Melanocyte of skin (primary cell): ENCODE data around the gene AVP. TPM values are rescaled to one million over a fixed set of nuclear protein-coding genes. Genes with fewer than 3 reads are reported as not detected.

ENCODE experiments used
- total RNA-seq, 2 donors: library from RNA; depleted of rRNA; stranded (reverse); fragments of >200 nt; gene quantifications; 2 replicates each; pipeline ENCODE4 v1.2.3, GENCODE V29; 2012

The AVP gene, protein sequence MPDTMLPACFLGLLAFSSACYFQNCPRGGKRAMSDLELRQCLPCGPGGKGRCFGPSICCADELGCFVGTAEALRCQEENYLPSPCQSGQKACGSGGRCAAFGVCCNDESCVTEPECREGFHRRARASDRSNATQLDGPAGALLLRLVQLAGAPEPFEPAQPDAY
- not detected for total RNA-seq

DNA sequence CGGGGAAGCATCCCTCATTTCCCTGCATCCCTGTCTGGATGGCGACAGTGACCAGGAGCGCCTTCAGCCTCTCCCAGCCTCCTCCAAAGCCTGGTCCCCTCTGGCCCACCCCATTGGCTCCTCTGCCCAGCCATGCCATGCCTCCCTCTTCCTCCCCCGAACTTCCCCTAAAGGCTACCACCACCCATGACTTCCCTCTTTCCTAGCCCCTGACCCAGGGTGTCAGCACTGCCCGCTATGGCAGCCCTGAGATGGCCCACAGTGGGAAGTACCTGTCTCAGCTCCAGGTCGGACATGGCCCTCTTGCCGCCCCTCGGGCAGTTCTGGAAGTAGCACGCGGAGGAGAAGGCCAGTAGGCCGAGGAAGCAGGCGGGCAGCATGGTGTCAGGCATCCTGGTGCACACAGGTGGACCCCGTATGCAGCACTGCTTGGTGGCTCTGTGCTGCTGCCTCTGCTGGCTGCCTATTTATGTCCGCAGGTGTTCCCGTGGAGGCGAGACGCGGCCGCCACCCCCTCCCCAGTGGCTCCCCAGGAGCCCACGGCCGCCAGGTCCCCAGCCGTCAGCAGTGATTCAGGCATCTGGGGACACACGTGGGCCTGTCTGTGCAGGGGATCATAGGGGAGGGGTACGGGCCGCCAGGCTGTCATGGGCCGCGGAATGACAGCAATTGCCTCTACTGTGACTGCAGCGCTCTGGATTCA, at the start of gene AVP:
AVP (minus strand) TSS at position 442 of the 703 bp plus-strand sequence; CDS start at position 392, 50 bp downstream.

DNA sequence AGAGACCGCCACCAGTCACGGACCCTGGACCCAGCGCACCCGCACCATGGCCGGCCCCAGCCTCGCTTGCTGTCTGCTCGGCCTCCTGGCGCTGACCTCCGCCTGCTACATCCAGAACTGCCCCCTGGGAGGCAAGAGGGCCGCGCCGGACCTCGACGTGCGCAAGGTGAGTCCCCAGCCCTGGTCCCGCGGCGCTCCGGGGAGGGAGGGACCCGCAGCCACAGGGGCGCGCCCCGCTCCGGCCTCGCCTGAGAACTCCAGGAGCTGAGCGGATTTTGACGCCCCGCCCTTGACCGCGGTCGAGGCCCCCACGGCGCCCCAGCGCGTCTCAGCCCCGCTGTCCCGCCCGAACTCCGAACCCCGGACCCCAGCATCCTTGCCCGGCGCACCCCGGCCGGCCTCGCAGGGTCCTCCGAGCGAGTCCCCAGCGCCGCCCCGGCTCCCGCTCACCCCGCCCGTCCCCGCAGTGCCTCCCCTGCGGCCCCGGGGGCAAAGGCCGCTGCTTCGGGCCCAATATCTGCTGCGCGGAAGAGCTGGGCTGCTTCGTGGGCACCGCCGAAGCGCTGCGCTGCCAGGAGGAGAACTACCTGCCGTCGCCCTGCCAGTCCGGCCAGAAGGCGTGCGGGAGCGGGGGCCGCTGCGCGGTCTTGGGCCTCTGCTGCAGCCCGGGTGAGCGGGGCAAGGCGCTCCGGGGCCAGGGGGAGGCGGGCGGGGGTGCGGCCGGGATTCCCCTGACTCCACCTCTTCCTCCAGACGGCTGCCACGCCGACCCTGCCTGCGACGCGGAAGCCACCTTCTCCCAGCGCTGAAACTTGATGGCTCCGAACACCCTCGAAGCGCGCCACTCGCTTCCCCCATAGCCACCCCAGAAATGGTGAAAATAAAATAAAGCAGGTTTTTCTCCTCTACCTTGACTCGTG, 12.7 kb downstream of the AVP start, which contains the start of gene OXT:
OXT (plus strand) TSS at position 11 of the 920 bp plus-strand sequence; CDS start at position 47, 36 bp downstream.

DNA sequence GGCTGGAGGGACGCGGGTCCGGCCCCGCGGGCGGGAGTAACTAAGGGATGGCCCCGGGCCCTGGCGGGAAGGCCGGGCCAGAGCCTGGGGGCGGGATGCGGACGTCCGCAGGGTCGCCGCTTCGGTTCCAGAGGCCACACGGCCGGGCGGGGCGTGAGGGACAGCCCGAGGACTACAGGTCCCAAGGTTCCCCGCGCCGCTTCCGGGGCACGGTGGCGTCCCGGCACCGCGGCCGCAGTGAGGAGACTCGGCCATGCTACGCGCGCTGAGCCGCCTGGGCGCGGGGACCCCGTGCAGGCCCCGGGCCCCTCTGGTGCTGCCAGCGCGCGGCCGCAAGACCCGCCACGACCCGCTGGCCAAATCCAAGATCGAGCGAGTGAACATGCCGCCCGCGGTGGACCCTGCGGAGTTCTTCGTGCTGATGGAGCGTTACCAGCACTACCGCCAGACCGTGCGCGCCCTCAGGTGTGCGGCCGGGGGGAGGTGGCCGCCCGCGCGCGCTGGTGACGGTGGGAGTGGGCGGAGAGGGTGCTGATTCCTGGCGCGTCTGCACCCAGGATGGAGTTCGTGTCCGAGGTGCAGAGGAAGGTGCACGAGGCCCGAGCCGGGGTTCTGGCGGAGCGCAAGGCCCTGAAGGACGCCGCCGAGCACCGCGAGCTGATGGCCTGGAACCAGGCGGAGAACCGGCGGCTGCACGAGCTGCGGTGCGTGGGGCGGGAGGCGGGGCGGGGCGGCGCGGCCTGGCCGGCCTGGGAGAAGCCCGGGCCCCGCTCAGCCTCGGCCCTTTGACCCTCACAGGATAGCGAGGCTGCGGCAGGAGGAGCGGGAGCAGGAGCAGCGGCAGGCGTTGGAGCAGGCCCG, 38.5 kb downstream of the AVP start, which contains the start of gene MRPS26:
MRPS26 (plus strand) TSS at position 237 of the 861 bp plus-strand sequence; CDS start at position 254, 17 bp downstream.

DNA sequence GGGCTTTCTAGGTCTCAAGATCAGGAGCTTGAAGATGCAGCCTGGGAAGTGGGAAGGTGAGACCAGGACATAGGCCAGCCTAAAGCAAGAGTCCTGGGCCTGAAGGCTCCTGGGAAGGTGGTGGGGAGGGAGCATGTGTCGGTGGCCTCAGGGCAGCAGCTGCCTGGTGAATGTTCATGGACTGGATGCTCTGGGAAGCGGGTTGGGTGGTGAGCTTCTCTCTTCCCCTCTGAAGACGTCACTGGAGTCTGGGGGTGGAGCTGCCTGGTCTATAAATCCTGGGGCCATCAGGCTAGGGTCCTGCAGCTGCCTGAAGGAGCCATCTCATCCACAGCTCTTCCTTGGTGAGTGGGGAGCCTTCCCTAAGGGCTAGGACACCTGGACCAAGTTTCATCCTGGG, 41.2 kb downstream of the AVP start, which contains the start of gene GNRH2:
GNRH2 (plus strand) TSS at position 301 of the 400 bp plus-strand sequence. CDS start 793 bp downstream, outside the sequence.

Other genes starting within 250 kb of the AVP start
- 10 to 100 TPM; 25.6 to 33.4 TPM for gene PCED1A, start 244.1 kb downstream of the AVP start, total RNA-seq
- 10 to 100 TPM; 45.4 to 47.0 TPM for gene VPS16, start 244.0 kb downstream of the AVP start, total RNA-seq
- 10 to 100 TPM; 54.9 to 63.0 TPM for gene PTPRA, start 211.2 kb downstream of the AVP start, total RNA-seq
- gene GNRH2, start 41.1 kb downstream of the AVP start, total RNA-seq = 1 to 10 TPM in 1 of 2 donors, under 1 TPM in 1; 0.67 to 1.0 TPM
- 10 to 100 TPM; 36.8 to 69.3 TPM for gene MRPS26, start 38.7 kb downstream of the AVP start, total RNA-seq
- not detected for gene OXT, start 13.1 kb downstream of the AVP start, total RNA-seq
- gene FASTKD5, start 75.1 kb upstream of the AVP start, total RNA-seq = 10 to 100 TPM; 17.9 to 25.6 TPM
- 1 to 10 TPM; 3.4 to 4.0 TPM for gene UBOX5, start 75.1 kb upstream of the AVP start, total RNA-seq
- 1 to 10 TPM; 1.3 to 5.5 TPM for gene LZTS3, start 88.8 kb upstream of the AVP start, total RNA-seq
- 10 to 100 TPM; 32.3 to 32.6 TPM for gene DDRGK1, start 120.0 kb upstream of the AVP start, total RNA-seq
- 10 to 100 TPM; 23.7 to 40.3 TPM for gene ITPA, start 124.8 kb upstream of the AVP start, total RNA-seq
- 1 to 10 TPM; 1.7 to 2.7 TPM for gene SLC4A11, start 154.5 kb upstream of the AVP start, total RNA-seq